Cardiac muscle cell (in vitro differentiated cells and primary cell): ENCODE data around the gene LSM2. TPM values are rescaled to one million over a fixed set of nuclear protein-coding genes. Genes with fewer than 3 reads are reported as not detected.
A peak's percentile ranks its signal among the peaks of the same experiment; 100 is the strongest.

Experiments used
- DNase-seq, 2 donors: peaks; one replicate each; pipeline versions ENCODE4 v3.0.0 to v3.0.0-alpha.2; 2010 to 2017; ENCODE audit warnings: low read depth in 1 of 2, low spot score in 1 of 2
- H3K27ac ChIP-seq: fragments of 200-600 bp; sonication (generic); 2 replicates; pipeline ENCODE4 v1.5.1; 2016
- H3K27me3 ChIP-seq: fragments of 200-600 bp; sonication (generic); 2 replicates; pipeline ENCODE4 v1.6.0; 2016; ENCODE audit warnings: control low read depth
- H3K36me3 ChIP-seq: fragments of 200-600 bp; sonication (generic); 2 replicates; pipeline ENCODE4 v1.5.1; 2016; ENCODE audit warnings: control low read depth
- H3K4me1 ChIP-seq: fragments of 200-600 bp; sonication (generic); 2 replicates; pipeline ENCODE4 v1.8.1; 2017; ENCODE audit warnings: low read depth, mild to moderate bottlenecking, mixed run types
- H3K4me3 ChIP-seq: fragments of 200-600 bp; sonication (generic); 2 replicates; pipeline ENCODE4 v1.5.1; 2016; ENCODE audit warnings: mild to moderate bottlenecking
- H3K9me3 ChIP-seq: fragments of 200-600 bp; sonication (generic); 2 replicates; pipeline ENCODE4 v1.5.1; 2017; ENCODE audit warnings: low read depth, mild to moderate bottlenecking, control low read depth
- polyA plus RNA-seq: library from polyadenylated mRNA; unstranded; fragments of >200 nt; fragmentation: Nextera tagmentation; extraction: Ambion mirVana; gene quantifications from 2 replicates; pipeline ENCODE4 v1.2.1, GENCODE V29; 2016
- total RNA-seq: library from RNA; depleted of rRNA; stranded (reverse); fragments of >200 nt; gene quantifications from 2 replicates; pipeline ENCODE4 v1.2.3, GENCODE V29; 2016
- TF ChIP-seq, protein P1 (sequence below): IDR thresholded peaks from 2 replicates; pipeline ENCODE4 v1.5.1; 2012; ENCODE audit warnings: low read depth, mild to moderate bottlenecking, low read length

The LSM2 gene
- total and polyA plus RNA-seq, 2 experiments from 2014 or later, result 64.2 to 76.8 TPM

DNA sequence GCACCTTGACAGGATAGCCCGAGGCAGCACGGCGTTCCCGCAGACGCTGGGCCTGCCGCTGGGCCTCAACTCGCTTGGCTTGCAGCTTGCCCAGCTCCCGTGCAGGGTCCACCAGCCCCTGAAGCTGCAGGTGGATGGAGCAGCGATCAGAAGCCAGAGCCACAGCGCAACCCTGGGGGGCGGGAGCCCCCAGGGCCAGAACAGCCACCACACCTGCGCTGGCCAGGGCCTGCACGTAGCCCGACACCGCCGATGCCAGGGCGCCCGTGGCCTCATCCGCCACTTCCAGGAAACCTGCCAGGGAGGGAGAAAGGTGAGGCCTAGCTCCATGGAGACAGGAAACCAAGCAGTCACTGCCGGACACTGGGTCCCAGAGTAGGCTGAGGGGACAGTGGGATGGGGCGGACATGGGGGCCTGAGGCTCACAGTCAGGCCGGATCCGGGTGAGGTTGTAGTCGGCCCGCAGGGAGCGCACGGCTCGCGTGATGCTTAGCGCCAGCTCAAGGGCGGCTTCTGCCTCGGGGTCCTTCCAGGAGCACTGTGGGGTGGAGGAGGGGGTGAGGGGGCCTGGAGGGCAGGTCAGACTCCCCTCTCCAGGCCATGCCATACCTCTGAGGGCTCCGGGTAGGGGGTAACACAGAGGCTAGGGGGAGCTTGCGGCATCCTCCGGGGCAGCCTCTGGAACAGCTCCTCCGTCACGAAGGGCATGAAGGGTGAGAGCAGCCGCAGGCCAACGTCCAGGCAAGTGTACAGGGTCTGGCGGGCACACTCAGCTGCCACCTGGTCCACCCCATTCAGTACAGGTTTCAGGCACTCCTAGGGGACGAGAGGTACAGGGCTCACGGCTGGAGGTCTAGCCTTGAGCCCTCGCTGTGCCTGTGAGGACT, 27.5 kb downstream of the LSM2 start:
- Histone ChIP-seq H3K27me3 (no peaks in the 10 kb centered on the region), H3K9me3 (no peaks in the 10 kb centered on the region), H3K4me3 (no peak overlapping the region), H3K27ac (peak overlapping the region; percentile 91), H3K4me1 (peaks cover 22% of the 10 kb centered on the region), H3K36me3 (no peaks in the 10 kb centered on the region)
- TF ChIP-seq, protein P1, sequence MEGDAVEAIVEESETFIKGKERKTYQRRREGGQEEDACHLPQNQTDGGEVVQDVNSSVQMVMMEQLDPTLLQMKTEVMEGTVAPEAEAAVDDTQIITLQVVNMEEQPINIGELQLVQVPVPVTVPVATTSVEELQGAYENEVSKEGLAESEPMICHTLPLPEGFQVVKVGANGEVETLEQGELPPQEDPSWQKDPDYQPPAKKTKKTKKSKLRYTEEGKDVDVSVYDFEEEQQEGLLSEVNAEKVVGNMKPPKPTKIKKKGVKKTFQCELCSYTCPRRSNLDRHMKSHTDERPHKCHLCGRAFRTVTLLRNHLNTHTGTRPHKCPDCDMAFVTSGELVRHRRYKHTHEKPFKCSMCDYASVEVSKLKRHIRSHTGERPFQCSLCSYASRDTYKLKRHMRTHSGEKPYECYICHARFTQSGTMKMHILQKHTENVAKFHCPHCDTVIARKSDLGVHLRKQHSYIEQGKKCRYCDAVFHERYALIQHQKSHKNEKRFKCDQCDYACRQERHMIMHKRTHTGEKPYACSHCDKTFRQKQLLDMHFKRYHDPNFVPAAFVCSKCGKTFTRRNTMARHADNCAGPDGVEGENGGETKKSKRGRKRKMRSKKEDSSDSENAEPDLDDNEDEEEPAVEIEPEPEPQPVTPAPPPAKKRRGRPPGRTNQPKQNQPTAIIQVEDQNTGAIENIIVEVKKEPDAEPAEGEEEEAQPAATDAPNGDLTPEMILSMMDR, result no peak
- no peak for DNase-seq

- H3K27ac ChIP-seq, result peak overlapping the region; percentile 91
- no peak overlapping the region for H3K4me3 ChIP-seq
- H3K9me3 ChIP-seq, result no peaks in the 10 kb centered on the region
- peaks cover 22% of the 10 kb centered on the region for H3K4me1 ChIP-seq
- no peak for DNase-seq
- TF ChIP-seq, protein P1, result no peak
- H3K36me3 ChIP-seq, result no peaks in the 10 kb centered on the region
- H3K27me3 ChIP-seq, result no peaks in the 10 kb centered on the region
Measured at GRCh38 chr6:31778193-31778592, 28.6 kb downstream of the LSM2 start.

- Histone ChIP-seq H3K27me3 (no peaks in the 10 kb centered on the region), H3K36me3 (no peaks in the 10 kb centered on the region), H3K27ac (peak overlapping the region; percentile 91), H3K4me3 (no peak overlapping the region), H3K9me3 (no peaks in the 10 kb centered on the region), H3K4me1 (peaks cover 22% of the 10 kb centered on the region)
- no peak for DNase-seq
- TF ChIP-seq, protein P1, result no peak
Measured at GRCh38 chr6:31777667-31778050, 29.1 kb downstream of the LSM2 start.

DNA sequence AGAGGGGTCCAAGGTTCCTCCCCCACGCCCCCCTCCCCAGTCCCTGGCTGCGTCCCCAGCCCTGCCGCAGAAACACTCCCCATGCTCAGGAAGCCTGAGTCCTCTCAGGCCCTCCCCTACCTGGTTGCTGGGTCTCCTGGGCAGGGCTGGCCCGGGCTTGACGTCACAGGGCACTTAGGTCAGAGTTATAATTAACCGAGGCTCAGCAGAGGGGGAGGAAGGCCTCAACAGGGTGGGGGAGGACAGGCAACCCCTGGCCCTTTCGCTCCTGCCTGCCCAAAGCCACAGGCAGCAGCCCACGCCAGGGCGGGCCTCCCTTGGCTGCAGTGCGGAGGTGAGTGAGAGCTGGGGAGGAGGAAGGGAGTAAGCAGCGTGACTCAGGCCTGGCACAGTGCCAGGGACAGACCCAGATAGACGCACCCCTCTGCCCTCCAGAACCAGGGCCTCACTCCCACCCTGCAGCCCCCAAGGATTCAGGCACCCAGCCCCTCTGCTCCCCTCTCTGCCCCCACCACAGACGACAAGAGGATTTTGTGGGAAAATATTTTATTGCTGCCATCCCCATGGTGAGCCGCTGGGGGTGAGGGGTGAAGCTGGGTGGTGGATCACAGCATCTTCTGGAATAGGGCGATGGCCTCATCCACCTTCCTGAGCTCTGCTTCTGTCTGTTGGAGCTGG, 29.6 kb downstream of the LSM2 start, which contains the start of gene VWA7:
Gene VWA7, minus strand, starts transcription at position 340 of the 678 bp plus-strand sequence. CDS start 549 bp downstream, outside the sequence.
- H3K9me3 ChIP-seq, result no peaks in the 10 kb centered on the region
- peak within 1 kb of the TSS; percentile 91 for H3K27ac ChIP-seq
- TF ChIP-seq, protein P1, result no peak
- H3K36me3 ChIP-seq, result no peaks in the 10 kb centered on the region
- no peaks in the 10 kb centered on the region for H3K27me3 ChIP-seq
- H3K4me1 ChIP-seq, result peaks cover 22% of the 10 kb centered on the region
- H3K4me3 ChIP-seq, result no peak within 1 kb of the TSS
- peak; percentile 88 to 94 for DNase-seq

DNA sequence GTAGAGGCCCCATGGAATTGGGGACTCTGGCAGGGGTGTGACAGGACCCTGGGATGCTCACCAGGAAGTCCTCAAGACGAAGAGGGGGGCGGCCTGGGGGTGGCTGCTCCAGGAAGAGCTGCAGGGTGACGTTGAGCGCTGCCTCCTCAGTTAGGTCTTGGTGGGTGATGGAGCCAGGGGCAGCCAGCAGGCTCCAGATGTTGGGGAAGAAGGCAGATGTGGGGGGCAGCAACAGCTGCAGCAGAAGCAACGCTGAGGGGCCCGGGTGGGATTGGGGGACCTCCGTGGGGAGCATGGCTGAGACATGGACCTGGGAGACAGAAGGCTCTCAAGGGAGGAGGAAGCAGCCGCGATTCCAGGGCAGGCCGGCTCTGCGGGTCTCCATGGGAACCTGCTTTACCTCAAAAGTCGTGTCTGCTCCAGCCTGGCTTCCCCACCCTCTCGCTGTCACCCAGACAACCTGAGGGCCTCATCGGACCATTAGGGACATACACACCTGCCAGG, 30.2 kb downstream of the LSM2 start:
- Histone ChIP-seq H3K27ac (peak overlapping the region; percentile 91), H3K36me3 (no peaks in the 10 kb centered on the region), H3K4me3 (no peak overlapping the region), H3K4me1 (peaks cover 22% of the 10 kb centered on the region), H3K9me3 (no peaks in the 10 kb centered on the region), H3K27me3 (no peaks in the 10 kb centered on the region)
- no peak for DNase-seq
- TF ChIP-seq, protein P1, result no peak
